GM21825 (cell line): ENCODE measurements around the gene SYNDIG1.

ENCODE experiments used
- ATAC-seq: cut with Tn5 transposase; IDR thresholded peaks from one replicate; pipeline ENCODE4 v1.9.1; 2021; ENCODE audit warnings: mild to moderate bottlenecking, moderate library complexity; ENCODE audit not compliant: unreplicated experiment

Gene SYNDIG1

GRCh38 chr20:24560571-24561491 is 91.4 kb downstream of the SYNDIG1 start:
- ATAC-seq: no peak

GRCh38 chr20:24565835-24566351 is 96.5 kb downstream of the SYNDIG1 start:
- ATAC-seq: no peak

- no peak for ATAC-seq
Measured at GRCh38 chr20:24566656-24567055, 97.2 kb downstream of the SYNDIG1 start.

GRCh38 chr20:24567508-24567907 is 98.1 kb downstream of the SYNDIG1 start:
- ATAC-seq: no peak

- ATAC-seq: no peak
Measured at GRCh38 chr20:24568842-24569241, 99.4 kb downstream of the SYNDIG1 start.

- ATAC-seq: no peak
Measured at GRCh38 chr20:24571159-24571558, 101.7 kb downstream of the SYNDIG1 start.

GRCh38 chr20:24572140-24572539 is 102.7 kb downstream of the SYNDIG1 start:
- no peak for ATAC-seq

GRCh38 chr20:24572862-24573261 is 103.4 kb downstream of the SYNDIG1 start:
- no peak for ATAC-seq

- no peak for ATAC-seq
Measured at GRCh38 chr20:24573557-24573956, 104.1 kb downstream of the SYNDIG1 start.

- no peak for ATAC-seq
Measured at GRCh38 chr20:24574307-24574706, 104.9 kb downstream of the SYNDIG1 start.

GRCh38 chr20:24574797-24575196 is 105.4 kb downstream of the SYNDIG1 start:
- no peak for ATAC-seq

- no peak for ATAC-seq
Measured at GRCh38 chr20:24575811-24576210, 106.4 kb downstream of the SYNDIG1 start.

GRCh38 chr20:24576447-24576846 is 107.0 kb downstream of the SYNDIG1 start:
- no peak for ATAC-seq

GRCh38 chr20:24577271-24577909 is 108.0 kb downstream of the SYNDIG1 start:
- no peak for ATAC-seq

GRCh38 chr20:24578567-24579415 is 109.4 kb downstream of the SYNDIG1 start:
- no peak for ATAC-seq

- no peak for ATAC-seq
Measured at GRCh38 chr20:24579475-24579874, 110.0 kb downstream of the SYNDIG1 start.

- ATAC-seq: no peak
Measured at GRCh38 chr20:24580006-24580405, 110.6 kb downstream of the SYNDIG1 start.

- ATAC-seq: no peak
Measured at GRCh38 chr20:24580855-24581254, 111.4 kb downstream of the SYNDIG1 start.

GRCh38 chr20:24581443-24582170 is 112.2 kb downstream of the SYNDIG1 start:
- ATAC-seq: no peak
